ENCODE results near the gene VPREB3. TPM values are rescaled to one million over a fixed set of nuclear protein-coding genes. Genes with fewer than 3 reads are reported as not detected.

Gene VPREB3
- polyA plus RNA-seq, 1 donor (not counting 4 experiments of a cell fraction or from before 2014, with no cell fraction given): not detected

GRCh38 chr22:23744485-23744884 is 9.7 kb downstream of the VPREB3 start:
- H3K4me2 ChIP-seq (ENCODE audit: control insufficient read depth, extremely low read depth, insufficient read depth, low read depth, low read length): no peak overlapping the region
- H3K27me3 ChIP-seq (ENCODE audit: control insufficient read depth, extremely low read depth, insufficient read depth, low read length): no peaks in the 10 kb centered on the region
- no peak overlapping the region for H2AFZ ChIP-seq (ENCODE audit: control insufficient read depth, low read length)
- no peak overlapping the region for H3K4me3 ChIP-seq (ENCODE audit: control insufficient read depth in 2 of 3, extremely low read depth in 1 of 3, insufficient read depth in 2 of 3, low read depth in 1 of 3, low read length in 3 of 3)
- H3K9ac ChIP-seq (ENCODE audit: control insufficient read depth, extremely low read depth, insufficient read depth, low read length): no peak overlapping the region
- no peak for DNase-seq (ENCODE audit: low read depth, low spot score)
- no peaks in the 10 kb centered on the region for H3K9me1 ChIP-seq (ENCODE audit: control insufficient read depth, extremely low read depth, insufficient read depth, low read length)
- no peaks in the 10 kb centered on the region for H3K79me2 ChIP-seq (ENCODE audit: control insufficient read depth, insufficient read depth, low read length)
- no peaks in the 10 kb centered on the region for H3K9me3 ChIP-seq (ENCODE audit: control insufficient read depth, low read depth, low read length)
- H4K20me1 ChIP-seq (ENCODE audit: control insufficient read depth, extremely low read depth, insufficient read depth, low read length): no peaks in the 10 kb centered on the region
- dilution Hi-C loops (cut with MboI; ENCODE audit: extremely low pct_ligation_motif_present, low sequenced_read_pairs): no loop called here
- H3K4me1 ChIP-seq (ENCODE audit: control insufficient read depth, extremely low read depth, insufficient read depth, low read length): no peaks in the 10 kb centered on the region
- no peak for TF ChIP-seq EZH2 (IDR thresholded peaks at IDR 0.05; ENCODE audit: low read length)
- FAIRE-seq: no peak
- H3K27ac ChIP-seq (ENCODE audit: control insufficient read depth, insufficient read depth, low read length): no peak overlapping the region
- H3K36me3 ChIP-seq (ENCODE audit: control insufficient read depth in 2 of 2, extremely low read depth in 1 of 2, insufficient read depth in 2 of 2, low read length in 2 of 2): peaks cover 11 to 17% of the 10 kb centered on the region in 2 experiments

DNA sequence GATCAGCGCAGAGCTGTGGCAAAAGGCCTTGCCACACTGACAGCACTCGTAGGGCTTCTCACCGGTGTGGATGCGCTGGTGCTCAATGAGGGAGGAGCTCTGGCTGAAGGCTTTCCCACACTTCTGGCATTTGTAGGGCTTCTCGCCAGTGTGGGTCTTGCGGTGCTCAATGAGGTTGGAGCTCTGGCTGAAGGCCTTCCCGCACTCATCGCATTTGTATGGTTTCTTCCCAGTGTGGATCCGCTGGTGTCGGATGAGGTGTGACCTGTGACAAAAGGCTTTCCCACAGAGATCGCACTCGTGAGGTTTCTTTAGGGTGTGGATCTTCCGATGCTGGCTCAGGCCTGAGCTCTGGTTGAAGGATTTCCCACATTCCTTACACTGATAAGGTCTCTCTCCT is 10.2 kb downstream of the VPREB3 start:
- H3K4me2 ChIP-seq (ENCODE audit: control insufficient read depth, extremely low read depth, insufficient read depth, low read depth, low read length): no peak overlapping the region
- no peak for TF ChIP-seq EZH2 (IDR thresholded peaks at IDR 0.05; ENCODE audit: low read length)
- TF ChIP-seq CTCF (optimal IDR thresholded peaks at IDR 0.05 in 1 of 3, IDR thresholded peaks at IDR 0.05 in 1 of 3, conservative IDR thresholded peaks at IDR 0.05 in 1 of 3; ENCODE audit: extremely low read depth in 1 of 3, insufficient read depth in 2 of 3, low read length in 3 of 3): no peak
- peaks cover 11 to 17% of the 10 kb centered on the region in 2 experiments for H3K36me3 ChIP-seq (ENCODE audit: control insufficient read depth in 2 of 2, extremely low read depth in 1 of 2, insufficient read depth in 2 of 2, low read length in 2 of 2)
- no peak overlapping the region for H2AFZ ChIP-seq (ENCODE audit: control insufficient read depth, low read length)
- no peaks in the 10 kb centered on the region for H3K27me3 ChIP-seq (ENCODE audit: control insufficient read depth, extremely low read depth, insufficient read depth, low read length)
- no peaks in the 10 kb centered on the region for H4K20me1 ChIP-seq (ENCODE audit: control insufficient read depth, extremely low read depth, insufficient read depth, low read length)
- H3K4me3 ChIP-seq (ENCODE audit: control insufficient read depth in 2 of 3, extremely low read depth in 1 of 3, insufficient read depth in 2 of 3, low read depth in 1 of 3, low read length in 3 of 3): no peak overlapping the region
- H3K27ac ChIP-seq (ENCODE audit: control insufficient read depth, insufficient read depth, low read length): no peak overlapping the region
- H3K9me1 ChIP-seq (ENCODE audit: control insufficient read depth, extremely low read depth, insufficient read depth, low read length): no peaks in the 10 kb centered on the region
- no peak overlapping the region for H3K9ac ChIP-seq (ENCODE audit: control insufficient read depth, extremely low read depth, insufficient read depth, low read length)
- DNase-seq (ENCODE audit: low read depth, low spot score) (no peak), FAIRE-seq (no peak)
- H3K79me2 ChIP-seq (ENCODE audit: control insufficient read depth, insufficient read depth, low read length): no peaks in the 10 kb centered on the region
- no peaks in the 10 kb centered on the region for H3K9me3 ChIP-seq (ENCODE audit: control insufficient read depth, low read depth, low read length)
- dilution Hi-C loops (cut with MboI; ENCODE audit: extremely low pct_ligation_motif_present, low sequenced_read_pairs): no loop called here
- H3K4me1 ChIP-seq (ENCODE audit: control insufficient read depth, extremely low read depth, insufficient read depth, low read length): no peaks in the 10 kb centered on the region

DNA sequence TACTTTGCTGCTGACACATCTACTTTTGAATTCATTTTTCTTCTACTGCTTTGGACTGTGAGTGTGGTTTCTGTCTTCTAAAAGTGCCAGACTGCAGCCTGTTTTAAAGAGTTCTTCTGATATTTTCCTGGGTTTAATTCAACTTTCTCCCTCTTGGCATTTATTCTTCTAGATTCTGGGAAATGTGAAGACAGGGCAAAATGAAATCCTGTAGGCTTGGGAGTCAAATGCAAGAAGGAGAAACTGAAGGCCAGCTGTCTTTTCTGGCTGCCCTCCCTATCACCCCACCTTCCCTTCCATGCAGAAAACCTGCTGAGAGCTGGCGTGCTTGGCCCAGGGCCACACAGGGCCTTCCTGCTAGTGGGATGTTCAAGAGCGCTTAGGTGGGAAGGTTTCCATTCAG is 10.9 kb downstream of the VPREB3 start:
- no peak for FAIRE-seq
- Histone ChIP-seq H3K79me2 (ENCODE audit: control insufficient read depth, insufficient read depth, low read length) (no peaks in the 10 kb centered on the region), H3K9me3 (ENCODE audit: control insufficient read depth, low read depth, low read length) (no peaks in the 10 kb centered on the region), H3K27me3 (ENCODE audit: control insufficient read depth, extremely low read depth, insufficient read depth, low read length) (no peaks in the 10 kb centered on the region), H3K36me3 (ENCODE audit: control insufficient read depth in 2 of 2, extremely low read depth in 1 of 2, insufficient read depth in 2 of 2, low read length in 2 of 2) (peaks cover 11 to 17% of the 10 kb centered on the region in 2 experiments), H3K4me3 (ENCODE audit: control insufficient read depth in 2 of 3, extremely low read depth in 1 of 3, insufficient read depth in 2 of 3, low read depth in 1 of 3, low read length in 3 of 3) (no peak overlapping the region), H4K20me1 (ENCODE audit: control insufficient read depth, extremely low read depth, insufficient read depth, low read length) (no peaks in the 10 kb centered on the region), H2AFZ (ENCODE audit: control insufficient read depth, low read length) (no peak overlapping the region), H3K9me1 (ENCODE audit: control insufficient read depth, extremely low read depth, insufficient read depth, low read length) (no peaks in the 10 kb centered on the region), H3K4me2 (ENCODE audit: control insufficient read depth, extremely low read depth, insufficient read depth, low read depth, low read length) (no peak overlapping the region), H3K9ac (ENCODE audit: control insufficient read depth, extremely low read depth, insufficient read depth, low read length) (no peak overlapping the region), H3K27ac (ENCODE audit: control insufficient read depth, insufficient read depth, low read length) (no peak overlapping the region), H3K4me1 (ENCODE audit: control insufficient read depth, extremely low read depth, insufficient read depth, low read length) (no peaks in the 10 kb centered on the region)
- dilution Hi-C loops (cut with MboI; ENCODE audit: extremely low pct_ligation_motif_present, low sequenced_read_pairs): no loop called here
- no peak for DNase-seq (ENCODE audit: low read depth, low spot score)
- TF ChIP-seq CTCF (optimal IDR thresholded peaks at IDR 0.05 in 1 of 3, IDR thresholded peaks at IDR 0.05 in 1 of 3, conservative IDR thresholded peaks at IDR 0.05 in 1 of 3; ENCODE audit: extremely low read depth in 1 of 3, insufficient read depth in 2 of 3, low read length in 3 of 3) (no peak), EZH2 (IDR thresholded peaks at IDR 0.05; ENCODE audit: low read length) (no peak)
